ENCODE measurements around the gene LRRC74A.

Gene LRRC74A

GRCh38 chr14:76826122-76826521 lies at the start of gene LRRC74A:
Gene LRRC74A, plus strand, starts transcription at chr14:76826408. Its CDS starts 290 bp downstream, at chr14:76826698.
- no peak for TF ChIP-seq CTCF (IDR thresholded peaks at IDR 0.05; ENCODE audit: borderline replicate concordance, insufficient read depth, low read depth, low read length)
- H3K4me3 ChIP-seq (ENCODE audit: low read depth, low read length), result no peak within 1 kb of the TSS

- no peak overlapping the region for H3K4me3 ChIP-seq (ENCODE audit: low read depth, low read length)
- 0 out of 2 replicates have a peak, but pooled peaks have one; percentile 10 for TF ChIP-seq CTCF (IDR thresholded peaks at IDR 0.05; ENCODE audit: borderline replicate concordance, insufficient read depth, low read depth, low read length)
Observed at GRCh38 chr14:76776428-76777251, 49.6 kb upstream of the LRRC74A start.

GRCh38 chr14:76777721-76778120 lies 48.5 kb upstream of the LRRC74A start:
- TF ChIP-seq CTCF (IDR thresholded peaks at IDR 0.05; ENCODE audit: borderline replicate concordance, insufficient read depth, low read depth, low read length), result no peak
- H3K4me3 ChIP-seq (ENCODE audit: low read depth, low read length), result no peak overlapping the region

GRCh38 chr14:76778546-76779215 lies 47.5 kb upstream of the LRRC74A start:
- H3K4me3 ChIP-seq (ENCODE audit: low read depth, low read length), result no peak overlapping the region
- TF ChIP-seq CTCF (IDR thresholded peaks at IDR 0.05; ENCODE audit: borderline replicate concordance, insufficient read depth, low read depth, low read length), result no peak

- no peak overlapping the region for H3K4me3 ChIP-seq (ENCODE audit: low read depth, low read length)
- TF ChIP-seq CTCF (IDR thresholded peaks at IDR 0.05; ENCODE audit: borderline replicate concordance, insufficient read depth, low read depth, low read length), result no peak
Observed at GRCh38 chr14:76779221-76780057, 46.8 kb upstream of the LRRC74A start.

GRCh38 chr14:76780058-76780345 lies 46.2 kb upstream of the LRRC74A start:
- H3K4me3 ChIP-seq (ENCODE audit: low read depth, low read length), result no peak overlapping the region
- no peak for TF ChIP-seq CTCF (IDR thresholded peaks at IDR 0.05; ENCODE audit: borderline replicate concordance, insufficient read depth, low read depth, low read length)
